IMR-90 (cell line): ENCODE data around the gene SMIM41. TPM values are rescaled to one million over a fixed set of nuclear protein-coding genes. Genes with fewer than 3 reads are reported as not detected.

Experiments
- ATAC-seq: fragments of 200-7000 bp; cut with Tn5 transposase; 2 replicates; pipeline ENCODE4 v1.9.1; 2020; ENCODE audit warnings: low read depth, mild to moderate bottlenecking, moderate library complexity
- BruUV-seq: library from RNA; stranded (reverse); fragments of 400-500 nt; replicated peaks from 2 replicates; lab custom pipeline; 2021; lab: Mats Ljungman, UMichigan
- CTCF ChIA-PET: fragments of 300-600 bp; formaldehyde crosslinking; extraction: SDS; loops from one replicate; lab custom pipeline; 2021; ENCODE audit warnings: antibody characterized with exemption; lab: Yijun Ruan, JAX
- POLR2A ChIA-PET: fragments of 300-600 bp; sonication (Branson Sonifier 250); formaldehyde crosslinking; loops from one replicate; lab custom pipeline; 2022; ENCODE audit warnings: antibody characterized with exemption; ENCODE audit not compliant: unreplicated experiment; lab: Charles Lee
- DNase-seq: peaks from one replicate; pipeline ENCODE4 v3.0.0; 2013
- H2AFZ ChIP-seq: replicated peaks from 2 replicates; pipeline ENCODE3; 2013; ENCODE audit warnings: low read length, mild to moderate bottlenecking; ENCODE audit not compliant: poor library complexity
- H2AK5ac ChIP-seq: 2 replicates; pipeline ENCODE4 v1.6.1; 2013; ENCODE audit warnings: low read depth, low read length, inconsistent platforms
- H2AK9ac ChIP-seq: replicated peaks from 2 replicates; pipeline ENCODE3; 2013; ENCODE audit warnings: mild to moderate bottlenecking, low read depth, low read length, moderate library complexity; ENCODE audit not compliant: poor library complexity
- H2BK120ac ChIP-seq: 2 replicates; pipeline ENCODE4 v1.6.1; 2013; ENCODE audit warnings: low read depth, low read length, inconsistent platforms
- H2BK15ac ChIP-seq: 3 replicates; pipeline ENCODE4 v1.6.1; 2013; ENCODE audit warnings: low read depth, low read length, inconsistent platforms
- H2BK20ac ChIP-seq: 2 replicates; pipeline ENCODE4 v1.6.1; 2013; ENCODE audit warnings: low read depth, mild to moderate bottlenecking, inconsistent platforms, low read length, moderate library complexity
- H2BK5ac ChIP-seq: 2 replicates; pipeline ENCODE4 v1.6.1; 2013; ENCODE audit warnings: mild to moderate bottlenecking, low read depth, low read length, inconsistent platforms; ENCODE audit not compliant: poor library complexity, severe bottlenecking
- H3K14ac ChIP-seq: replicated peaks from 2 replicates; pipeline ENCODE4 v1.6.1; 2013; ENCODE audit warnings: low read depth, low read length, inconsistent platforms
- H3K18ac ChIP-seq: 2 replicates; pipeline ENCODE4 v1.6.1; 2013; ENCODE audit warnings: low read depth, low read length, control low read depth
- H3K23ac ChIP-seq: 2 replicates; pipeline ENCODE4 v1.6.1; 2013; ENCODE audit warnings: low read depth, low read length, inconsistent platforms
- H3K27ac ChIP-seq: 2 replicates; pipeline ENCODE4 v1.5.1; 2013; ENCODE audit warnings: mild to moderate bottlenecking, control low read depth, low read length; ENCODE audit not compliant: insufficient read depth
- H3K27me3 ChIP-seq: 2 replicates; pipeline ENCODE4 v1.6.1; 2013; ENCODE audit warnings: low read length; ENCODE audit not compliant: control insufficient read depth, insufficient read depth
- H3K36me3 ChIP-seq: 2 replicates; pipeline ENCODE4 v1.6.1; 2013; ENCODE audit warnings: low read length, mixed read lengths; ENCODE audit not compliant: control insufficient read depth, insufficient read depth
- H3K4ac ChIP-seq: 2 replicates; pipeline ENCODE4 v1.6.1; 2013; ENCODE audit warnings: low read depth, low read length, inconsistent platforms
- H3K4me1 ChIP-seq: 2 replicates; pipeline ENCODE4 v1.6.1; 2013; ENCODE audit warnings: low read length, mixed read lengths; ENCODE audit not compliant: control insufficient read depth, insufficient read depth
- H3K4me2 ChIP-seq: 2 replicates; pipeline ENCODE4 v1.6.1; 2013; ENCODE audit warnings: low read depth, mild to moderate bottlenecking, control low read depth, low read length, moderate library complexity
- H3K4me3 ChIP-seq: 2 replicates; pipeline ENCODE4 v1.5.1; 2013; ENCODE audit warnings: low read depth, mild to moderate bottlenecking, control low read depth, low read length, moderate library complexity; ENCODE audit not compliant: insufficient read depth
- H3K56ac ChIP-seq: 2 replicates; pipeline ENCODE4 v1.6.1; 2013; ENCODE audit warnings: low read length, inconsistent platforms; ENCODE audit not compliant: insufficient read depth; ENCODE audit errors: extremely low read depth
- H3K79me1 ChIP-seq, 2 experiments: 2 replicates each; pipeline ENCODE4 v1.6.1; 2013; ENCODE audit warnings: low read length in 2 of 2, inconsistent platforms in 1 of 2, low read depth in 1 of 2
- H3K9ac ChIP-seq: 2 replicates; pipeline ENCODE4 v1.6.1; 2013; ENCODE audit warnings: low read depth, low read length, control low read depth
- H3K9me1 ChIP-seq: 2 replicates; pipeline ENCODE4 v1.6.1; 2013; ENCODE audit warnings: low read length, inconsistent platforms; ENCODE audit not compliant: insufficient read depth
- H3K9me3 ChIP-seq: 2 replicates; pipeline ENCODE4 v1.6.1; 2013; ENCODE audit warnings: low read length; ENCODE audit not compliant: control insufficient read depth, insufficient read depth
- H4K20me1 ChIP-seq: 2 replicates; pipeline ENCODE4 v1.6.1; 2013; ENCODE audit warnings: low read length, inconsistent platforms; ENCODE audit not compliant: insufficient read depth
- H4K5ac ChIP-seq: 2 replicates; pipeline ENCODE4 v1.6.1; 2013; ENCODE audit warnings: mild to moderate bottlenecking, low read depth, low read length, control low read depth
- H4K8ac ChIP-seq, 2 experiments: 2 replicates each; pipeline ENCODE4 v1.6.1; 2013; ENCODE audit warnings: low read depth in 2 of 2, low read length in 2 of 2, control low read depth in 1 of 2, inconsistent platforms in 1 of 2
- H4K91ac ChIP-seq: 2 replicates; pipeline ENCODE4 v1.6.1; 2013; ENCODE audit warnings: low read depth, low read length, inconsistent platforms; ENCODE audit not compliant: insufficient read depth
- BHLHE40 ChIP-seq: fragments of 150-350 bp; IDR thresholded peaks from 2 replicates; pipeline ENCODE4 v1.6.1; 2016; ENCODE audit warnings: mild to moderate bottlenecking, low read depth, low read length
- CEBPB ChIP-seq: IDR thresholded peaks from 2 replicates; pipeline ENCODE4 v1.6.1; 2012; ENCODE audit warnings: low read depth, low read length, improper control_type of control experiment
- CHD1 ChIP-seq: IDR thresholded peaks from 2 replicates; pipeline ENCODE4 v1.6.1; 2012; ENCODE audit warnings: low read depth, low read length, improper control_type of control experiment
- CTCF ChIP-seq: conservative IDR thresholded peaks from 2 replicates; pipeline ENCODE4 v1.5.1; 2012; ENCODE audit warnings: mild to moderate bottlenecking, low read depth, low read length, improper control_type of control experiment
- FOS ChIP-seq: fragments of 150-350 bp; IDR thresholded peaks from 2 replicates; pipeline ENCODE4 v1.6.1; 2016; ENCODE audit warnings: low read depth, low read length
- MAZ ChIP-seq: IDR thresholded peaks from 2 replicates; pipeline ENCODE4 v1.6.1; 2012; ENCODE audit warnings: low read depth, mild to moderate bottlenecking, low read length, improper control_type of control experiment, moderate library complexity, borderline replicate concordance
- MXI1 ChIP-seq: IDR thresholded peaks from 2 replicates; pipeline ENCODE4 v1.6.1; 2012; ENCODE audit warnings: low read depth, mild to moderate bottlenecking, low read length, moderate library complexity, borderline replicate concordance
- RAD21 ChIP-seq: IDR thresholded peaks from 2 replicates; pipeline ENCODE4 v1.6.1; 2012; ENCODE audit warnings: low read length, improper control_type of control experiment
- RFX5 ChIP-seq: IDR thresholded peaks from 2 replicates; pipeline ENCODE4 v1.8.0; 2012; ENCODE audit warnings: low read depth, mild to moderate bottlenecking, low read length, moderate library complexity
- SMC3 ChIP-seq: fragments of 150-350 bp; IDR thresholded peaks from 2 replicates; pipeline ENCODE4 v1.6.1; 2016; ENCODE audit warnings: low read depth, mild to moderate bottlenecking, antibody characterized with exemption, low read length, moderate library complexity
- USF2 ChIP-seq: fragments of 150-350 bp; IDR thresholded peaks from 2 replicates; pipeline ENCODE4 v1.6.1; 2017; ENCODE audit warnings: mild to moderate bottlenecking, antibody characterized with exemption, low read length, low read depth
- WGBS, 2 experiments: methylation state at CpG; one replicate each; pipeline versions ENCODE4 v1.1.5 to v1.1.7; 2013; ENCODE audit warnings: missing lambda C conversion rate in 2 of 2; ENCODE audit not compliant: insufficient read length in 1 of 2; ENCODE audit errors: extremely low coverage in 2 of 2; 5-methylcytosine and 5-hydroxymethylcytosine counted together
- dilution Hi-C: fragments of 300-500 bp; cut with HindIII; formaldehyde crosslinking; loops from one replicate; pipeline ENCODE4 v1.14.3; 2018; ENCODE audit warnings: low sequenced_read_pairs; ENCODE audit not compliant: unreplicated experiment
- in situ Hi-C: fragments of 300-500 bp; cut with MboI; formaldehyde crosslinking; loops from 3 replicates; pipeline ENCODE4 v1.14.3; 2019; ENCODE audit warnings: low sequenced_read_pairs, inconsistent platforms, mixed read lengths
- intact Hi-C: fragments of 100-400 bp; cut with micrococcal nuclease; formaldehyde crosslinking; loops from 2 replicates; pipeline ENCODE4 v1.10.0; 2022
- polyA plus RNA-seq, 3 experiments: library from polyadenylated mRNA; depleted of rRNA; stranded (reverse); fragments of >200 nt; gene quantifications; 2 replicates each; pipeline ENCODE4 v1.2.3, GENCODE V29; 2012; ENCODE audit warnings: low replicate concordance in 1 of 3
- total RNA-seq: library from RNA; depleted of rRNA; stranded (reverse); fragments of >200 nt; gene quantifications from 2 replicates; pipeline ENCODE4 v1.2.3, GENCODE V29; 2012
- TF ChIP-seq, protein P1 (sequence below): fragments of 150-350 bp; IDR thresholded peaks from 2 replicates; pipeline ENCODE4 v1.6.1; 2016; ENCODE audit warnings: low read depth, mild to moderate bottlenecking, low read length, moderate library complexity, borderline replicate concordance

The SMIM41 gene
- total and polyA plus RNA-seq, 2 of the 4 experiments (the other 2 are of a cell fraction), result not detected

DNA sequence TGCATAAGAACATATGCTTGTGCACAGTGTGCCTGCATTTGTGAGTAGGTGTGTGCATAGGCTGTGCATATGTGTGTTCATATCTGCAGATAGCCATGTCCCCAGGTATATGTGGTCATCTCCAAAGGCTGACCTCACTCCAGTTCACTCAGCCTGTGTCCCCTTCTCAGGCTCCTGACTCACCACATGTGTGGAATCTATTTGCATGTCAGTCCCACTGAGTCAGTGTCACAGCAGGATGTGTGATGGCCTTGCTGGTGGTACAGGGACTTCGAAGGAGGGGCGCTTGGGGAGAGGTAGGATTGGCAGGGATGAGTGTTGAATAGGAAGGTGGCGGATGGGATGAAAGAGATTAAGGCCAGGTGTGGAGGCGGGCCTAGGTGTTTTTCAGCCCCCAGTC, 76.8 kb downstream of the SMIM41 start:
- Histone ChIP-seq H3K4me3 (no peak overlapping the region), H4K91ac (no peak overlapping the region), H4K20me1 (no peaks in the 10 kb centered on the region), H3K9me1 (peaks cover 12% of the 10 kb centered on the region; the same call in 1 of the 2 replicates), H3K27me3 (no peaks in the 10 kb centered on the region), H2BK15ac (no peak overlapping the region; the same call in 2 of the 3 replicates), H3K9ac (no peak overlapping the region), H2AK5ac (peak overlapping the region; percentile 38; the same call in 1 of the 2 replicates), H2BK5ac (no peak overlapping the region), H3K14ac (no peak overlapping the region), H3K79me1 (no peaks in the 10 kb centered on the region), H3K18ac (no peak overlapping the region), H4K5ac (no peak overlapping the region), H3K4me1 (no peaks in the 10 kb centered on the region), H3K4ac (no peak overlapping the region), H2BK20ac (no peak overlapping the region), H3K27ac (no peak overlapping the region), H3K56ac (no peak overlapping the region), H3K23ac (no peak overlapping the region), H2AK9ac (no peak overlapping the region), H3K36me3 (no peaks in the 10 kb centered on the region), H3K4me2 (no peak overlapping the region), H2AFZ (peak overlapping the region; percentile 18), H4K8ac (no peak overlapping the region), H3K9me3 (no peaks in the 10 kb centered on the region), H2BK120ac (0 out of 2 replicates have a peak overlapping the region, but pooled peaks have one; percentile 38)
- ATAC-seq, result no peak
- intact Hi-C loops, result loop anchor here (1.0 to 2.0 kb wide), 7 partner anchors 56 to 723 kb away; no protein-coding TSS in a partner anchor
- no TSS peak for BruUV-seq
- ChIA-PET CTCF (interaction anchor here (0.6 to 2.2 kb wide), 7 partner anchors 9 to 216 kb away, joined by 3 to 6 read pairs (median 3); no protein-coding TSS in a partner anchor), POLR2A (no interaction called here)
- TF ChIP-seq RAD21, result no peak
- no peak for TF ChIP-seq MAZ
- TF ChIP-seq CEBPB, result no peak
- no peak for TF ChIP-seq USF2
- TF ChIP-seq RFX5, result no peak
- TF ChIP-seq SMC3, result no peak
- TF ChIP-seq BHLHE40, result no peak
- no peak for TF ChIP-seq MXI1
- TF ChIP-seq CTCF, result no peak
- TF ChIP-seq FOS, result no peak
- TF ChIP-seq, protein P1, sequence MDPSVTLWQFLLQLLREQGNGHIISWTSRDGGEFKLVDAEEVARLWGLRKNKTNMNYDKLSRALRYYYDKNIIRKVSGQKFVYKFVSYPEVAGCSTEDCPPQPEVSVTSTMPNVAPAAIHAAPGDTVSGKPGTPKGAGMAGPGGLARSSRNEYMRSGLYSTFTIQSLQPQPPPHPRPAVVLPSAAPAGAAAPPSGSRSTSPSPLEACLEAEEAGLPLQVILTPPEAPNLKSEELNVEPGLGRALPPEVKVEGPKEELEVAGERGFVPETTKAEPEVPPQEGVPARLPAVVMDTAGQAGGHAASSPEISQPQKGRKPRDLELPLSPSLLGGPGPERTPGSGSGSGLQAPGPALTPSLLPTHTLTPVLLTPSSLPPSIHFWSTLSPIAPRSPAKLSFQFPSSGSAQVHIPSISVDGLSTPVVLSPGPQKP, result no peak
- TF ChIP-seq CHD1, result no peak
- dilution Hi-C loops, result no loop called here
- 58% methylated on average over 2 of the region's 4 CpGs; no CpG with 5 or more reads in 1 of the 2 experiments for WGBS, 2 experiments
- peak; percentile 31 for DNase-seq
- in situ Hi-C loops, result loop anchor here (5.0 to 10.0 kb wide), 3 partner anchors 171 to 818 kb away; no protein-coding TSS in a partner anchor
